LNCAP (cell line): ENCODE data around the gene PLBD2.

ENCODE experiments used
- CTCF ChIP-seq: fragments of 450-650 bp; IDR thresholded peaks from 2 replicates; pipeline ENCODE4 v1.5.1; 2017; ENCODE audit warnings: mild to moderate bottlenecking

Gene PLBD2

GRCh38 chr12:113358381-113359132, at the start of gene PLBD2:
Gene PLBD2 (plus strand): TSS chr12:113358587. CDS start chr12:113358601, 14 bp downstream.
- no peak for TF ChIP-seq CTCF

- TF ChIP-seq CTCF, result no peak; the same call in 1 of the 2 replicates
Measured at GRCh38 chr12:113310489-113310888, 47.9 kb upstream of the PLBD2 start.

GRCh38 chr12:113314121-113314529, 44.3 kb upstream of the PLBD2 start:
- TF ChIP-seq CTCF, result no peak

- TF ChIP-seq CTCF, result no peak
Measured at GRCh38 chr12:113315358-113315757, 43.0 kb upstream of the PLBD2 start.

GRCh38 chr12:113316155-113316554, 42.2 kb upstream of the PLBD2 start:
- no peak; the same call in 1 of the 2 replicates for TF ChIP-seq CTCF

- TF ChIP-seq CTCF, result no peak
Measured at GRCh38 chr12:113317122-113317521, 41.3 kb upstream of the PLBD2 start.

GRCh38 chr12:113318046-113318656, 40.2 kb upstream of the PLBD2 start:
- TF ChIP-seq CTCF, result no peak
